Astrocyte (in vitro differentiated cells and primary cell): Measurements from ENCODE around the gene GIT2. TPM values are rescaled to one million over a fixed set of nuclear protein-coding genes. Genes with fewer than 3 reads are reported as not detected.

Experiments used
- DNase-seq: peaks from one replicate; pipeline ENCODE4 v3.0.0-alpha.2; 2010; ENCODE audit warnings: low read depth
- FAIRE-seq: peaks from 2 replicates; lab custom pipeline; 2011; peaks lifted over from hg19 to GRCh38; lab: Jason Lieb, UNC
- H2AFZ ChIP-seq: 2 replicates; pipeline ENCODE4 v1.6.0; 2012; ENCODE audit warnings: low read depth, low read length, inconsistent platforms
- H3K27ac ChIP-seq: 2 replicates; pipeline ENCODE4 v1.5.1; 2011; ENCODE audit warnings: low read depth, low read length, inconsistent platforms
- H3K27me3 ChIP-seq: 2 replicates; pipeline ENCODE4 v1.6.0; 2011; ENCODE audit warnings: low read length, inconsistent platforms; ENCODE audit not compliant: insufficient read depth
- H3K36me3 ChIP-seq: 2 replicates; pipeline ENCODE4 v1.5.1; 2011; ENCODE audit warnings: low read length, inconsistent platforms; ENCODE audit not compliant: insufficient read depth
- H3K4me1 ChIP-seq: 2 replicates; pipeline ENCODE4 v1.5.1; 2011; ENCODE audit warnings: low read length, inconsistent platforms; ENCODE audit not compliant: insufficient read depth
- H3K4me2 ChIP-seq: 2 replicates; pipeline ENCODE4 v1.6.0; 2012; ENCODE audit warnings: low read length, inconsistent platforms
- H3K4me3 ChIP-seq: 2 replicates; pipeline ENCODE4 v1.5.1; 2011; ENCODE audit warnings: low read depth, mild to moderate bottlenecking, low read length, inconsistent platforms; ENCODE audit not compliant: insufficient read depth
- H3K79me2 ChIP-seq: 2 replicates; pipeline ENCODE4 v1.6.0; 2012; ENCODE audit warnings: mild to moderate bottlenecking, low read length, inconsistent platforms; ENCODE audit not compliant: insufficient read depth
- H3K9ac ChIP-seq: 2 replicates; pipeline ENCODE4 v1.6.0; 2012; ENCODE audit warnings: mild to moderate bottlenecking, low read length, inconsistent platforms
- H3K9me3 ChIP-seq: 2 replicates; pipeline ENCODE4 v1.5.1; 2012; ENCODE audit warnings: low read depth, mild to moderate bottlenecking, low read length, inconsistent platforms; ENCODE audit not compliant: insufficient read depth
- H4K20me1 ChIP-seq: 2 replicates; pipeline ENCODE4 v1.6.0; 2012; ENCODE audit warnings: low read length, inconsistent platforms; ENCODE audit not compliant: insufficient read depth
- H3K27ac Mint-ChIP-seq: one replicate; pipeline ENCODE4 v1.8.0; 2021; ENCODE audit warnings: mild to moderate bottlenecking, mixed read lengths; ENCODE audit not compliant: unreplicated experiment
- H3K27me3 Mint-ChIP-seq: one replicate; pipeline ENCODE4 v1.8.0; 2021; ENCODE audit warnings: low read depth, mixed read lengths; ENCODE audit not compliant: unreplicated experiment
- H3K36me3 Mint-ChIP-seq: one replicate; pipeline ENCODE4 v1.8.0; 2021; ENCODE audit warnings: low read depth, mixed read lengths; ENCODE audit not compliant: unreplicated experiment
- H3K4me1 Mint-ChIP-seq: one replicate; pipeline ENCODE4 v1.8.0; 2021; ENCODE audit warnings: low read depth, mixed read lengths; ENCODE audit not compliant: unreplicated experiment
- H3K4me3 Mint-ChIP-seq: one replicate; pipeline ENCODE4 v1.8.0; 2021; ENCODE audit warnings: mild to moderate bottlenecking, moderate library complexity, mixed read lengths; ENCODE audit not compliant: unreplicated experiment
- H3K9me3 Mint-ChIP-seq: one replicate; pipeline ENCODE4 v1.8.0; 2021; ENCODE audit warnings: mild to moderate bottlenecking, mixed read lengths; ENCODE audit not compliant: unreplicated experiment
- EZH2 ChIP-seq: IDR thresholded peaks from 2 replicates; pipeline ENCODE4 v1.6.1; 2012; ENCODE audit warnings: mild to moderate bottlenecking, low read length, inconsistent platforms; ENCODE audit not compliant: insufficient read depth
- total RNA-seq: library from RNA; stranded (reverse); gene quantifications from 2 replicates; pipeline ENCODE4 v1.2.1, GENCODE V29; 2021
- TF ChIP-seq, protein P1 (sequence below): IDR thresholded peaks from 2 replicates; pipeline ENCODE4 v1.5.1; 2011; ENCODE audit warnings: low read depth, mild to moderate bottlenecking, inconsistent platforms, low read length, moderate library complexity; ENCODE audit not compliant: insufficient read depth

GIT2 gene
- total RNA-seq, 1 donor from 2014 or later = 33.4 TPM

DNA sequence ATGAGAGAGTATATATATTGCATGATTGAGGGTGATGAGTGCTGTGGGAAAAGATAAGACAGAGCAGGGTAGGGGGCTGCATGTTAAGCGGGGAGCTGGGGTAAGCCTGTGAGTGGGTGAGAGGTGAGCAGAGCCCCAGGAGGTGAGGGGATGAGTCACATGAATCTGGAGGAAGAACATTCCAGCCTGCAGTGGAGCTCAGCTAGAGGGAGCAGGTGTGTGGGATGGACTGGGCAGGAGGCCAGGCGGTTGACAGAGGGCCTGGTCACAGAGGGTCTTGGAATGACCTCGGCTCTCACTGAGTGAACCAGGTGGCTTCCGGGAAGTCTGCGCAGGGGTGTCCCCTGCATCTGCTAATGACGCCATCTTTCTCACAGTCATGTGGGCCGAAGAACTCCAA, 44.4 kb downstream of the GIT2 start:
- H4K20me1 ChIP-seq = no peaks in the 10 kb centered on the region
- peak; percentile 95 for DNase-seq
- peak; percentile 45 for FAIRE-seq
- peaks cover 18% of the 10 kb centered on the region for H3K36me3 ChIP-seq
- H3K27me3 Mint-ChIP-seq = no peaks in the 10 kb centered on the region
- no peaks in the 10 kb centered on the region for H3K9me3 Mint-ChIP-seq
- no peak overlapping the region for H2AFZ ChIP-seq
- H3K4me3 ChIP-seq = peak overlapping the region; percentile 43
- peak overlapping the region; percentile 58 for H3K4me3 Mint-ChIP-seq
- H3K36me3 Mint-ChIP-seq = peaks cover 26% of the 10 kb centered on the region
- H3K27ac ChIP-seq = peak overlapping the region; percentile 95
- peaks cover 62% of the 10 kb centered on the region for H3K4me1 Mint-ChIP-seq
- H3K9ac ChIP-seq = peak overlapping the region; percentile 78
- peaks cover 61% of the 10 kb centered on the region for H3K4me1 ChIP-seq
- no peak for TF ChIP-seq EZH2
- TF ChIP-seq, protein P1, sequence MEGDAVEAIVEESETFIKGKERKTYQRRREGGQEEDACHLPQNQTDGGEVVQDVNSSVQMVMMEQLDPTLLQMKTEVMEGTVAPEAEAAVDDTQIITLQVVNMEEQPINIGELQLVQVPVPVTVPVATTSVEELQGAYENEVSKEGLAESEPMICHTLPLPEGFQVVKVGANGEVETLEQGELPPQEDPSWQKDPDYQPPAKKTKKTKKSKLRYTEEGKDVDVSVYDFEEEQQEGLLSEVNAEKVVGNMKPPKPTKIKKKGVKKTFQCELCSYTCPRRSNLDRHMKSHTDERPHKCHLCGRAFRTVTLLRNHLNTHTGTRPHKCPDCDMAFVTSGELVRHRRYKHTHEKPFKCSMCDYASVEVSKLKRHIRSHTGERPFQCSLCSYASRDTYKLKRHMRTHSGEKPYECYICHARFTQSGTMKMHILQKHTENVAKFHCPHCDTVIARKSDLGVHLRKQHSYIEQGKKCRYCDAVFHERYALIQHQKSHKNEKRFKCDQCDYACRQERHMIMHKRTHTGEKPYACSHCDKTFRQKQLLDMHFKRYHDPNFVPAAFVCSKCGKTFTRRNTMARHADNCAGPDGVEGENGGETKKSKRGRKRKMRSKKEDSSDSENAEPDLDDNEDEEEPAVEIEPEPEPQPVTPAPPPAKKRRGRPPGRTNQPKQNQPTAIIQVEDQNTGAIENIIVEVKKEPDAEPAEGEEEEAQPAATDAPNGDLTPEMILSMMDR = no peak
- peak overlapping the region; percentile 83 for H3K27ac Mint-ChIP-seq
- H3K9me3 ChIP-seq = no peaks in the 10 kb centered on the region
- no peaks in the 10 kb centered on the region for H3K27me3 ChIP-seq
- peak overlapping the region; percentile 82 for H3K4me2 ChIP-seq
- H3K79me2 ChIP-seq = no peaks in the 10 kb centered on the region

DNA sequence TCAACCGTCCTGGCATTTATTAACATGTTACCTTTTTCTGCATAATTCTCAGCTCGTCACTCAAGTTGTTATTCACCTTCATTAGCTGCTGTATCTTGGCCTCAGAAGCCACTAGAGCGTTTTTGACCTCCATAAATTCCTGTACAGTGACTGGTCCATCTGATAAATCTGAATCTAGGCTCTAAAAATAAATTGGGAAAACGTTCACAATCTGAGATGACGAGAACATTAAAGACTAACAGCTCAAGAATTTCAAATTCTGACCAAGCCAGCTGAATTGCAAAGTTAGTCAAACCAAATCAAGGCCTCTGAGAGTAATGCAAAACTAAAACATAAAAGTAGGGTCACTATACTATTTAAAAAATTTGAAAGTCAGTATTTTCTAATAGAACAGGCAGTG, 45.0 kb downstream of the GIT2 start:
- H3K27ac Mint-ChIP-seq = peak overlapping the region; percentile 83
- TF ChIP-seq, protein P1 = no peak
- no peak for TF ChIP-seq EZH2
- Histone ChIP-seq H3K4me1 (peaks cover 67% of the 10 kb centered on the region), H2AFZ (no peak overlapping the region), H3K79me2 (no peaks in the 10 kb centered on the region), H3K9ac (peak overlapping the region; percentile 78), H3K27ac (peak overlapping the region; percentile 95), H4K20me1 (no peaks in the 10 kb centered on the region), H3K36me3 (peaks cover 19% of the 10 kb centered on the region), H3K4me2 (peak overlapping the region; percentile 82), H3K9me3 (no peaks in the 10 kb centered on the region), H3K27me3 (no peaks in the 10 kb centered on the region), H3K4me3 (peak overlapping the region; percentile 43)
- DNase-seq (peak; percentile 96), FAIRE-seq (peak; percentile 97)
- no peaks in the 10 kb centered on the region for H3K9me3 Mint-ChIP-seq
- H3K27me3 Mint-ChIP-seq = no peaks in the 10 kb centered on the region
- peak overlapping the region; percentile 0 for H3K4me3 Mint-ChIP-seq
- H3K36me3 Mint-ChIP-seq = peaks cover 23% of the 10 kb centered on the region
- peaks cover 68% of the 10 kb centered on the region for H3K4me1 Mint-ChIP-seq

DNA sequence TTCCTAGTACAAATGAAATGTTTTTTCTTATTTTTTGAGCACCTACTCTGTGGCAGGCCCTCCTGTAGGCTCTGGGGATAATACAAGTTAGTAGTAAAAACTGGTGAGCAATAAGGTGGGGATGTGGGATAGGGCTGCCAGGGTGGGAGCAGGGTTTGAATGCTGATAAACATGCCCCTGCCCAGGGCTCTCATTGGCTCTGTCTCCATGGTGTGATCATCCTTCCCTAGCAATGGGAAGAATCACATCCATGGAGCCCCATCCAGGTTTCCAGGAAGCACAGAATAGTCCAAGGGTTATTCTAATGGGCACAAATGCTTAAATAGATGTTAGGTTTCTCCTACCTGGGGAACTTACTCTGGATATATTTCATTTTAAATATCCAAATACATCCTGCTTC, 45.5 kb downstream of the GIT2 start:
- FAIRE-seq = no peak
- Mint-ChIP-seq H3K4me1 (peaks cover 68% of the 10 kb centered on the region), H3K4me3 (no peak overlapping the region), H3K27me3 (no peaks in the 10 kb centered on the region), H3K27ac (peak overlapping the region; percentile 83), H3K9me3 (no peaks in the 10 kb centered on the region), H3K36me3 (peaks cover 23% of the 10 kb centered on the region)
- Histone ChIP-seq H4K20me1 (no peaks in the 10 kb centered on the region), H3K36me3 (peaks cover 19% of the 10 kb centered on the region), H3K79me2 (no peaks in the 10 kb centered on the region), H3K9ac (peak overlapping the region; percentile 62), H3K9me3 (no peaks in the 10 kb centered on the region), H3K4me3 (peak overlapping the region; percentile 6), H3K4me2 (peak overlapping the region; percentile 82), H3K27ac (peak overlapping the region; percentile 95), H3K4me1 (peaks cover 69% of the 10 kb centered on the region), H2AFZ (no peak overlapping the region), H3K27me3 (no peaks in the 10 kb centered on the region)
- TF ChIP-seq EZH2 = no peak
- TF ChIP-seq, protein P1 = no peak
- DNase-seq = no peak
